Ectodermal cell (in vitro differentiated cells): ENCODE data around the gene GTF3C5.
"Not testable (repeated sequence)": the region's sequence is repeated elsewhere in the genome, so short reads cannot be mapped to it uniquely, and the experiment has no call there.

ENCODE experiments used
- H3K27ac ChIP-seq: 2 replicates; pipeline ENCODE4 v1.7.0; 2013; ENCODE audit warnings: mild to moderate bottlenecking, low read depth, low read length; ENCODE audit not compliant: insufficient read depth, poor library complexity, severe bottlenecking
- H3K27me3 ChIP-seq: 2 replicates; pipeline ENCODE4 v1.7.0; 2013; ENCODE audit warnings: mild to moderate bottlenecking, low read length; ENCODE audit not compliant: insufficient read depth, control insufficient read depth, poor library complexity, severe bottlenecking
- H3K36me3 ChIP-seq: one replicate; pipeline ENCODE4 v1.7.0; 2013; ENCODE audit warnings: low read length; ENCODE audit not compliant: control insufficient read depth, insufficient read depth
- H3K4me1 ChIP-seq: one replicate; pipeline ENCODE4 v1.7.0; 2013; ENCODE audit warnings: low read length; ENCODE audit not compliant: control insufficient read depth, insufficient read depth
- H3K4me3 ChIP-seq: 2 replicates; pipeline ENCODE4 v1.7.0; 2013; ENCODE audit warnings: low read depth, low read length, control low read depth; ENCODE audit not compliant: insufficient read depth
- H3K9me3 ChIP-seq: 2 replicates; pipeline ENCODE4 v1.7.0; 2013; ENCODE audit warnings: mild to moderate bottlenecking, low read length, moderate library complexity; ENCODE audit not compliant: control insufficient read depth
- WGBS, 2 experiments: methylation state at CpG; one replicate each; pipeline ENCODE4 v1.1.7; 2013; ENCODE audit warnings: missing lambda C conversion rate in 2 of 2; 5-methylcytosine and 5-hydroxymethylcytosine counted together

GTF3C5 gene

GRCh38 chr9:132995879-132996278, 34.9 kb upstream of the GTF3C5 start:
- Histone ChIP-seq H3K27ac (no peak overlapping the region), H3K9me3 (no peaks in the 10 kb centered on the region), H3K4me1 (peaks cover 7% of the 10 kb centered on the region), H3K36me3 (no peaks in the 10 kb centered on the region), H3K4me3 (no peak overlapping the region), H3K27me3 (no peaks in the 10 kb centered on the region)
- WGBS, 2 experiments = 92 to 94% methylated on average over 8 of the region's 8 CpGs

- no peak overlapping the region for H3K4me3 ChIP-seq
- H3K9me3 ChIP-seq = no peaks in the 10 kb centered on the region
- H3K4me1 ChIP-seq = peaks cover 7% of the 10 kb centered on the region
- 78 to 80% methylated on average over 13 of the region's 13 CpGs for WGBS, 2 experiments
- no peak overlapping the region for H3K27ac ChIP-seq
- H3K36me3 ChIP-seq = no peaks in the 10 kb centered on the region
- no peaks in the 10 kb centered on the region for H3K27me3 ChIP-seq
Measured at GRCh38 chr9:132996526-132996925, 34.3 kb upstream of the GTF3C5 start.

- Histone ChIP-seq H3K4me1 (peaks cover 7% of the 10 kb centered on the region), H3K36me3 (no peaks in the 10 kb centered on the region), H3K9me3 (no peaks in the 10 kb centered on the region), H3K4me3 (no peak overlapping the region), H3K27me3 (peaks cover 2% of the 10 kb centered on the region), H3K27ac (no peak overlapping the region)
- 90 to 91% methylated on average over 4 of the region's 4 CpGs for WGBS, 2 experiments
Measured at GRCh38 chr9:132997591-132997990, 33.2 kb upstream of the GTF3C5 start.

GRCh38 chr9:132998221-132998620, 32.6 kb upstream of the GTF3C5 start:
- not testable (repeated sequence) for H3K36me3 ChIP-seq, H3K27me3 ChIP-seq, H3K4me1 ChIP-seq, H3K4me3 ChIP-seq, H3K27ac ChIP-seq, H3K9me3 ChIP-seq
- WGBS, 2 experiments = 94 to 95% methylated on average over 4 of the region's 4 CpGs

- 88 to 92% methylated on average over 18 of the region's 18 CpGs for WGBS, 2 experiments
Measured at GRCh38 chr9:132998831-132999635, 31.8 kb upstream of the GTF3C5 start.

GRCh38 chr9:133002147-133003070, 28.4 kb upstream of the GTF3C5 start:
- Histone ChIP-seq H3K27ac (no peak overlapping the region), H3K36me3 (no peaks in the 10 kb centered on the region), H3K4me3 (no peak overlapping the region), H3K9me3 (no peaks in the 10 kb centered on the region), H3K4me1 (peaks cover 23% of the 10 kb centered on the region), H3K27me3 (peaks cover 7% of the 10 kb centered on the region)
- 72% methylated on average over 13 of the region's 13 CpGs for WGBS, 2 experiments

More at GRCh38 chr9:132998831-132999635, 31.8 kb upstream of the GTF3C5 start:
- Histone ChIP-seq H3K9me3 (no peaks in the 10 kb centered on the region), H3K27me3 (peaks cover 7% of the 10 kb centered on the region), H3K27ac (no peak overlapping the region), H3K4me3 (no peak overlapping the region), H3K4me1 (peaks cover 16% of the 10 kb centered on the region), H3K36me3 (no peaks in the 10 kb centered on the region)

- Histone ChIP-seq H3K27ac (no peak overlapping the region), H3K4me3 (no peak overlapping the region)
- WGBS, 2 experiments = 44 to 48% methylated on average over 13 of the region's 13 CpGs
Measured at GRCh38 chr9:133003071-133003461, 27.7 kb upstream of the GTF3C5 start.

GRCh38 chr9:133003671-133004090, 27.1 kb upstream of the GTF3C5 start:
- Histone ChIP-seq H3K27ac (no peak overlapping the region), H3K9me3 (no peaks in the 10 kb centered on the region), H3K27me3 (peaks cover 7% of the 10 kb centered on the region), H3K4me3 (no peak overlapping the region), H3K36me3 (no peaks in the 10 kb centered on the region), H3K4me1 (peaks cover 23% of the 10 kb centered on the region)
- whole genome bisulfite sequencing, 2 experiments = 17 to 19% methylated on average over 9 of the region's 9 CpGs

More at GRCh38 chr9:133003071-133003461, 27.7 kb upstream of the GTF3C5 start:
- H3K27me3 ChIP-seq = peaks cover 7% of the 10 kb centered on the region
- peaks cover 23% of the 10 kb centered on the region for H3K4me1 ChIP-seq
- no peaks in the 10 kb centered on the region for H3K9me3 ChIP-seq
- no peaks in the 10 kb centered on the region for H3K36me3 ChIP-seq

- Histone ChIP-seq H3K9me3 (no peaks in the 10 kb centered on the region), H3K27ac (no peak overlapping the region), H3K36me3 (no peaks in the 10 kb centered on the region), H3K4me1 (peaks cover 23% of the 10 kb centered on the region), H3K4me3 (no peak overlapping the region), H3K27me3 (peaks cover 7% of the 10 kb centered on the region)
- WGBS, 2 experiments = 50 to 53% methylated on average over 9 of the region's 9 CpGs
Measured at GRCh38 chr9:133004091-133004998, 26.5 kb upstream of the GTF3C5 start.
